PC-9 (cell line): Measurements from ENCODE around the gene SOX4.

Experiments used
- CTCF ChIP-seq: fragments of 200-600 bp; sonication (generic); conservative IDR thresholded peaks from 2 replicates; pipeline ENCODE4 v1.6.1; 2017; ENCODE audit warnings: mixed run types, antibody characterized with exemption, mild to moderate bottlenecking, moderate library complexity
- EZH2 ChIP-seq: fragments of 200-600 bp; sonication (generic); IDR thresholded peaks from 2 replicates; pipeline ENCODE4 v1.8.0; 2017; ENCODE audit warnings: antibody characterized with exemption, low read depth

- no peak for TF ChIP-seq CTCF
- TF ChIP-seq EZH2, result no peak
Measured at GRCh38 chr6:21596145-21596948, 2.8 kb downstream of the SOX4 start.
